Measurements from ENCODE around the gene RUNX2. TPM values are rescaled to one million over a fixed set of nuclear protein-coding genes. Genes with fewer than 3 reads are reported as not detected.

The RUNX2 gene
- total RNA-seq, 1 experiment from 2014 or later = 7.0 TPM

GRCh38 chr6:45655745-45656476 is 327.8 kb downstream of the RUNX2 start:
- Histone ChIP-seq H3K4me3 (ENCODE audit: low read depth in 2 of 2, low read length in 2 of 2) (no peak overlapping the region), H3K27ac (ENCODE audit: low read length) (peak overlapping the region; percentile 59), H3K4me1 (ENCODE audit: control insufficient read depth, insufficient read depth, low read length) (peaks cover 12% of the 10 kb centered on the region), H3K27me3 (ENCODE audit: control insufficient read depth, insufficient read depth, low read length) (no peaks in the 10 kb centered on the region), H3K36me3 (ENCODE audit: control insufficient read depth, insufficient read depth, low read length) (no peaks in the 10 kb centered on the region), H3K9me3 (ENCODE audit: control insufficient read depth, insufficient read depth, low read depth, low read length) (no peaks in the 10 kb centered on the region)
- ATAC-seq (peak; percentile 97), DNase-seq (ENCODE audit: low read depth, low spot score) (peak; percentile 84)
- in situ Hi-C loops (cut with HindIII; ENCODE audit: low pct_unique_long_range_greater_than_20kb, low sequenced_read_pairs) (no loop called here), intact Hi-C loops (cut with micrococcal nuclease; ENCODE audit: unreplicated experiment) (no loop called here)
- no TSS peak for BruUV-seq (replicated peaks)
- TF ChIP-seq POLR2AphosphoS5 (IDR thresholded peaks at IDR 0.05; ENCODE audit: low read depth, low read length) (peak; percentile 41; the same call in 1 of the 2 replicates), SIN3A (IDR thresholded peaks at IDR 0.05; ENCODE audit: borderline replicate concordance, insufficient read depth, low read depth, low read length) (no peak), TCF7L2 (IDR thresholded peaks at IDR 0.05; ENCODE audit: low read depth, low read length) (peak; percentile 96), REST (IDR thresholded peaks at IDR 0.05; ENCODE audit: insufficient read depth in 1 of 2, low read depth in 2 of 2, low read length in 1 of 2) (no peak)
- TF ChIP-seq, protein P1, sequence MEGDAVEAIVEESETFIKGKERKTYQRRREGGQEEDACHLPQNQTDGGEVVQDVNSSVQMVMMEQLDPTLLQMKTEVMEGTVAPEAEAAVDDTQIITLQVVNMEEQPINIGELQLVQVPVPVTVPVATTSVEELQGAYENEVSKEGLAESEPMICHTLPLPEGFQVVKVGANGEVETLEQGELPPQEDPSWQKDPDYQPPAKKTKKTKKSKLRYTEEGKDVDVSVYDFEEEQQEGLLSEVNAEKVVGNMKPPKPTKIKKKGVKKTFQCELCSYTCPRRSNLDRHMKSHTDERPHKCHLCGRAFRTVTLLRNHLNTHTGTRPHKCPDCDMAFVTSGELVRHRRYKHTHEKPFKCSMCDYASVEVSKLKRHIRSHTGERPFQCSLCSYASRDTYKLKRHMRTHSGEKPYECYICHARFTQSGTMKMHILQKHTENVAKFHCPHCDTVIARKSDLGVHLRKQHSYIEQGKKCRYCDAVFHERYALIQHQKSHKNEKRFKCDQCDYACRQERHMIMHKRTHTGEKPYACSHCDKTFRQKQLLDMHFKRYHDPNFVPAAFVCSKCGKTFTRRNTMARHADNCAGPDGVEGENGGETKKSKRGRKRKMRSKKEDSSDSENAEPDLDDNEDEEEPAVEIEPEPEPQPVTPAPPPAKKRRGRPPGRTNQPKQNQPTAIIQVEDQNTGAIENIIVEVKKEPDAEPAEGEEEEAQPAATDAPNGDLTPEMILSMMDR (IDR thresholded peaks at IDR 0.05) = no peak
- POLR2A ChIA-PET = no interaction called here
- CTCF ChIA-PET = interaction anchor here (0.5 kb wide), 1 partner anchor 59 kb away, joined by 3 read pairs; no protein-coding TSS in a partner anchor

DNA sequence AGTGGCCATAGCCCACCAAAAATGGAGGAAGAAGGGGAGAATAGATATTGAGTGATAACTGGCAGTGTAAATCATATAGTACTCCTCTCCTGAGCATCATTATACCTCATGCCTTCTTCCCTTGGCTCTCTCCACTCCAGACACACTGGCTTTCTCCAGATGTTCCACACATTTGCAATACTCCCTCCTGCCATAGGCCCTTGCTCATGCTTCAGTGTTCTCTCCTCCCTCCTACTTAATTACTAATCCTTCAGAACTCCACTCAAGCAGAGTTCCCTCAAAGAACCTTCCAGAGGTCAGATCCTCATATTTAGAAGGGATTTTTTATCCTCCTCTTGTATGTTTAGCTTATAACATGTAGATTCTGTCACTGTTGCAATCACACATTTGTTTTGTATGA is 329.1 kb downstream of the RUNX2 start:
- intact Hi-C loops (cut with micrococcal nuclease; ENCODE audit: unreplicated experiment) = no loop called here
- H3K36me3 ChIP-seq (ENCODE audit: control insufficient read depth, insufficient read depth, low read length) = no peaks in the 10 kb centered on the region
- BruUV-seq (replicated peaks) = no TSS peak
- no peak for TF ChIP-seq POLR2AphosphoS5 (IDR thresholded peaks at IDR 0.05; ENCODE audit: low read depth, low read length)
- no peak for TF ChIP-seq TCF7L2 (IDR thresholded peaks at IDR 0.05; ENCODE audit: low read depth, low read length)
- TF ChIP-seq SIN3A (IDR thresholded peaks at IDR 0.05; ENCODE audit: borderline replicate concordance, insufficient read depth, low read depth, low read length) = no peak
- no peaks in the 10 kb centered on the region for H3K27me3 ChIP-seq (ENCODE audit: control insufficient read depth, insufficient read depth, low read length)
- peaks cover 12% of the 10 kb centered on the region for H3K4me1 ChIP-seq (ENCODE audit: control insufficient read depth, insufficient read depth, low read length)
- no peak for DNase-seq (ENCODE audit: low read depth, low spot score)
- H3K4me3 ChIP-seq (ENCODE audit: low read depth in 2 of 2, low read length in 2 of 2) = no peak overlapping the region
- ATAC-seq = no peak
- H3K9me3 ChIP-seq (ENCODE audit: control insufficient read depth, insufficient read depth, low read depth, low read length) = no peaks in the 10 kb centered on the region
- H3K27ac ChIP-seq (ENCODE audit: low read length) = peak overlapping the region; percentile 59; the same call in 1 of the 2 replicates
- in situ Hi-C loops (cut with HindIII; ENCODE audit: low pct_unique_long_range_greater_than_20kb, low sequenced_read_pairs) = no loop called here
- POLR2A ChIA-PET = no interaction called here
- CTCF ChIA-PET = no interaction called here

- no peaks in the 10 kb centered on the region for H3K27me3 ChIP-seq (ENCODE audit: control insufficient read depth, insufficient read depth, low read length)
- no peaks in the 10 kb centered on the region for H3K9me3 ChIP-seq (ENCODE audit: control insufficient read depth, insufficient read depth, low read depth, low read length)
- BruUV-seq (replicated peaks) = no TSS peak
- H3K27ac ChIP-seq (ENCODE audit: low read length) = no peak overlapping the region; the same call in 1 of the 2 replicates
- ChIA-PET POLR2A (no interaction called here), CTCF (interaction anchor here (0.6 kb wide), 1 partner anchor 1002 kb away, joined by 3 read pairs; no protein-coding TSS in a partner anchor)
- no peaks in the 10 kb centered on the region for H3K36me3 ChIP-seq (ENCODE audit: control insufficient read depth, insufficient read depth, low read length)
- DNase-seq (ENCODE audit: low read depth, low spot score) (no peak), ATAC-seq (no peak)
- in situ Hi-C loops (cut with HindIII; ENCODE audit: low pct_unique_long_range_greater_than_20kb, low sequenced_read_pairs) = no loop called here
- no peak overlapping the region for H3K4me3 ChIP-seq (ENCODE audit: low read depth in 2 of 2, low read length in 2 of 2)
- TF ChIP-seq SIN3A (IDR thresholded peaks at IDR 0.05; ENCODE audit: borderline replicate concordance, insufficient read depth, low read depth, low read length) = no peak
- no peak for TF ChIP-seq REST (IDR thresholded peaks at IDR 0.05; ENCODE audit: insufficient read depth in 1 of 2, low read depth in 2 of 2, low read length in 1 of 2)
- TF ChIP-seq POLR2AphosphoS5 (IDR thresholded peaks at IDR 0.05; ENCODE audit: low read depth, low read length) = no peak
- TF ChIP-seq TCF7L2 (IDR thresholded peaks at IDR 0.05; ENCODE audit: low read depth, low read length) = no peak
- TF ChIP-seq, protein P1 (IDR thresholded peaks at IDR 0.05) = no peak
- intact Hi-C loops (cut with micrococcal nuclease; ENCODE audit: unreplicated experiment) = no loop called here
- peaks cover 12% of the 10 kb centered on the region for H3K4me1 ChIP-seq (ENCODE audit: control insufficient read depth, insufficient read depth, low read length)
These were observed 330.3 kb downstream of the RUNX2 start for GRCh38 chr6:45658400-45658799.
